WTC11 (cell line): ENCODE results near the gene SETD9.

ENCODE experiments used
- FOXK1 ChIP-seq: sonication (generic); formaldehyde crosslinking; IDR thresholded peaks from 2 replicates; pipeline ENCODE4 v1.8.0; 2022; ENCODE audit warnings: mild to moderate bottlenecking, moderate library complexity, missing genetic modification reagents
- TF ChIP-seq, protein P1 (sequence below): sonication (generic); formaldehyde crosslinking; conservative IDR thresholded peaks from 2 replicates; pipeline ENCODE4 v1.8.1; 2022; ENCODE audit warnings: mild to moderate bottlenecking, missing genetic modification reagents
- TF ChIP-seq, protein P2 (sequence below): sonication (generic); formaldehyde crosslinking; IDR thresholded peaks from 2 replicates; pipeline ENCODE4 v1.8.0; 2022; ENCODE audit warnings: mild to moderate bottlenecking, missing genetic modification reagents
- TF ChIP-seq, protein P3 (sequence below): fragments of 200-600 bp; IDR thresholded peaks from 2 replicates; pipeline ENCODE4 v1.8.0; 2022; ENCODE audit warnings: antibody characterized with exemption

GRCh38 chr5:56964173-56964572 lies 54.8 kb downstream of the SETD9 start:
- TF ChIP-seq FOXK1 (CRISPR knock-in tag): no peak
- TF ChIP-seq, protein P1, sequence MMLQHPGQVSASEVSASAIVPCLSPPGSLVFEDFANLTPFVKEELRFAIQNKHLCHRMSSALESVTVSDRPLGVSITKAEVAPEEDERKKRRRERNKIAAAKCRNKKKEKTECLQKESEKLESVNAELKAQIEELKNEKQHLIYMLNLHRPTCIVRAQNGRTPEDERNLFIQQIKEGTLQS (CRISPR knock-in tag): no peak
- TF ChIP-seq, protein P2, sequence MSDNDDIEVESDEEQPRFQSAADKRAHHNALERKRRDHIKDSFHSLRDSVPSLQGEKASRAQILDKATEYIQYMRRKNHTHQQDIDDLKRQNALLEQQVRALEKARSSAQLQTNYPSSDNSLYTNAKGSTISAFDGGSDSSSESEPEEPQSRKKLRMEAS (CRISPR knock-in tag): no peak
- TF ChIP-seq, protein P3, sequence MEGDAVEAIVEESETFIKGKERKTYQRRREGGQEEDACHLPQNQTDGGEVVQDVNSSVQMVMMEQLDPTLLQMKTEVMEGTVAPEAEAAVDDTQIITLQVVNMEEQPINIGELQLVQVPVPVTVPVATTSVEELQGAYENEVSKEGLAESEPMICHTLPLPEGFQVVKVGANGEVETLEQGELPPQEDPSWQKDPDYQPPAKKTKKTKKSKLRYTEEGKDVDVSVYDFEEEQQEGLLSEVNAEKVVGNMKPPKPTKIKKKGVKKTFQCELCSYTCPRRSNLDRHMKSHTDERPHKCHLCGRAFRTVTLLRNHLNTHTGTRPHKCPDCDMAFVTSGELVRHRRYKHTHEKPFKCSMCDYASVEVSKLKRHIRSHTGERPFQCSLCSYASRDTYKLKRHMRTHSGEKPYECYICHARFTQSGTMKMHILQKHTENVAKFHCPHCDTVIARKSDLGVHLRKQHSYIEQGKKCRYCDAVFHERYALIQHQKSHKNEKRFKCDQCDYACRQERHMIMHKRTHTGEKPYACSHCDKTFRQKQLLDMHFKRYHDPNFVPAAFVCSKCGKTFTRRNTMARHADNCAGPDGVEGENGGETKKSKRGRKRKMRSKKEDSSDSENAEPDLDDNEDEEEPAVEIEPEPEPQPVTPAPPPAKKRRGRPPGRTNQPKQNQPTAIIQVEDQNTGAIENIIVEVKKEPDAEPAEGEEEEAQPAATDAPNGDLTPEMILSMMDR: no peak
